HUES6 (cell line): Measurements from ENCODE around the gene MAD2L2.

ENCODE experiments used
- H3K27ac ChIP-seq: 2 replicates; pipeline ENCODE4 v1.7.0; 2013; ENCODE audit warnings: low read depth, mild to moderate bottlenecking, low read length, inconsistent platforms
- H3K27me3 ChIP-seq: 2 replicates; pipeline ENCODE4 v1.6.1; 2013; ENCODE audit warnings: low read length; ENCODE audit not compliant: control insufficient read depth, insufficient read depth
- H3K36me3 ChIP-seq: 2 replicates; pipeline ENCODE4 v1.6.1; 2013; ENCODE audit warnings: low read length; ENCODE audit not compliant: control insufficient read depth, insufficient read depth
- H3K4me1 ChIP-seq: 2 replicates; pipeline ENCODE4 v1.6.1; 2013; ENCODE audit warnings: low read length; ENCODE audit not compliant: control insufficient read depth, insufficient read depth
- H3K4me3 ChIP-seq: 2 replicates; pipeline ENCODE4 v1.5.1; 2013; ENCODE audit warnings: low read depth, low read length
- H3K9ac ChIP-seq: one replicate; pipeline ENCODE4 v1.6.1; 2013; ENCODE audit warnings: mild to moderate bottlenecking, low read length
- H3K9me3 ChIP-seq: 2 replicates; pipeline ENCODE4 v1.6.1; 2013; ENCODE audit warnings: low read depth, low read length; ENCODE audit not compliant: control insufficient read depth, insufficient read depth

The MAD2L2 gene

DNA sequence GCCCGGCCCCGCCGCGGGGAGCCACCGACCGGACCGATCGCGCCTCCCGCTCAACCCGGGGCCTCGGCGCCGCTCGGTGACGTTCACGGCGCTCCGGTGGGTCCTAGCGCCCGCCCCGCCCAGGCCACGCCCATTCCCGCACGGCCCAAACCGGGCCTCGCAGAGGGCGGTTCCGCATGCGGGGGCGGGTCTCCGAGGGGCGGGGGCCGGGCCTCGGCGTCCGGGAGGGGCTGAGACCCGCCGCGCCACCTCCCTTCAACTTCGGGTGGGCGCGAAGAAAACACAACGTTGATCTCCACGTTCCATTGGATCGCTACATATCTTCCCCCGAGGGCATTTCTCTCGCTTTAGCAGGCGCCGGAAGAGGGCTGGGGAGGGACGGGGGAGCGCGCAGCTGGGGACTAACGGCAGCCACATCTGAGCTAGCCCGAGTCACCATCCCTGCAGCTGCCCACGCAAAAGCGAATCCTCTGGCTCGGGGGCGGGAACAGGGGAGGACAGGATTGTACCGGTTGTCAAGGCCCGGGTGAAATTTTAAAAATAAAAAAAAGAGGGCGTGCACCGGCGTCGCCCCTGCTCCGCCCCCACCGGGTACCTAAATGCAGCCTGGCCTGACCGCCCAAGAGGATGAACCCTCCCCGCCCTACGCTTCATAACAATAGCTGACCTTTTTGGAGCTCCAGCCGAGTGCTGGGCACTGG is at the start of gene MAD2L2:
TSS of gene MAD2L2 (minus strand) at position 78 of the 701 bp plus-strand sequence. CDS start 547 bp downstream, outside the sequence.
- Histone ChIP-seq H3K4me3 (peak within 1 kb of the TSS; percentile 82), H3K4me1 (peaks cover 43% of the 10 kb centered on the region), H3K36me3 (peaks cover 34% of the 10 kb centered on the region), H3K27me3 (no peaks in the 10 kb centered on the region), H3K9me3 (no peaks in the 10 kb centered on the region), H3K27ac (peak within 1 kb of the TSS; percentile 90), H3K9ac (peak within 1 kb of the TSS; percentile 95)

DNA sequence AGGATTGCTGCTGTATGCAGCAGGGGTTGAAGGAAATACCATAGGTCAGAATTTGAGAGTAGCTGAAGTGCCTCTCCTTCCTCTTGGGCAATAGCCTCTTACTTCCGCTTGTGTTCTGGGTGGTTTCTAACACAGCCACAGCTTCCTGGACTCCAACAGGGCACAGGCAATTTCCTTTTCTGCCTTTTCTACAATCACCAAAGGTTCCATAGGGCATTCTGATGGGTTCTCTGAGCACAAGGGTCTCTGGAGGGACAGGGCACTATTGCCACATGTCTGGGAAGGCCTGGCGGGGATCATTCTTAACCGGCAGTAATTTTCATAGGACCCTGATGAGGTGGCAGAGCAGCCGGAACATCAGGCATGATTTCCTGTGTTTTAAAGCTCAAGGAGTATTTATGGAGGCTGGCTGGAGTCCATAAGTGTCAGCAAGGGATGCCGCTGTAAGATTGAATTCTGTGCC is 49.5 kb upstream of the MAD2L2 start:
- no peak overlapping the region for H3K4me3 ChIP-seq
- H3K9me3 ChIP-seq: no peaks in the 10 kb centered on the region
- no peaks in the 10 kb centered on the region for H3K36me3 ChIP-seq
- no peak overlapping the region for H3K9ac ChIP-seq
- H3K27me3 ChIP-seq: no peaks in the 10 kb centered on the region
- H3K27ac ChIP-seq: no peak overlapping the region
- peaks cover 38% of the 10 kb centered on the region for H3K4me1 ChIP-seq

DNA sequence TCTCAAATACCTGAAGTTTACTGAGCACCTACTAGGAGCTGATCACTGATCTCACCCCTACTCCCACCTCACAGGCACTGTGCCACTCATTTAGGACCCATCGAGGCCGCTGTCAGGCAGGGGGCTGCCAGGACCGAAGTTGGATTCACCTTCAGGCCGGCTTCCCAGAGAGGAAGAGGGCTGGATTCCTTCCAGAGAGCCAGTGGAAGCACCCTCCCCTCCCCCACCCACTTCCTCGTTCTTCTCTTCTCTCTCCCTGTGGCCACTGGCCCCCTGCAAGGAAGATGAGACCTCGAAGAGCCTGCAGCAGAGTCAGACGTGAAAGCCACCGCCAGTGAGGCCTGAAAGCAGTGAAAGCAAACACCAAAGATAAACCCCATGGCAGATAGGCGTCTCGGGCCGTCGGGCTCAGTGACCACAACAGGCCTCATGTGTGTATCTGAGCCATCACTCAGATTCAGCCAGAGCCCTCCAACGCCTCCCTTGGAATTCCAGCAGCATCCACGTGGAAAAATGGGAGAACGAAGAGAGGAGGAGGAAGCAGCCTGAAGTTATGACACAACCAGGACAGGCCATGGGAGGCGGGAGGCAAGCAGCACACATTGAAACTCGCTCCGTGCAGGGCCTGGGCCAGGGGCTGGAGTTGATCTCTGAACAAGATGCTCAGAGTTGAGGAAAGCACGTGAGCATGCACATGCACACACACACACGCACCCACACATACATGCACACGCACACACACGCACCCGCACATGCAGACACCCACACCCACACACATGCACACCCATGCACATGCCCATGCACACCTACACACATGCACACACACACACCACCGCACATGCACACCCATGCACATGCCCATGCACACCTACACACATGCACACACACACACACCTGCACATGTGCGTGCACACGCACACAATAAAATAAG is 48.8 kb upstream of the MAD2L2 start:
- Histone ChIP-seq H3K4me1 (peaks cover 38% of the 10 kb centered on the region), H3K27ac (no peak overlapping the region), H3K27me3 (no peaks in the 10 kb centered on the region), H3K9ac (peak overlapping the region; percentile 8), H3K36me3 (no peaks in the 10 kb centered on the region), H3K4me3 (no peak overlapping the region), H3K9me3 (no peaks in the 10 kb centered on the region)

DNA sequence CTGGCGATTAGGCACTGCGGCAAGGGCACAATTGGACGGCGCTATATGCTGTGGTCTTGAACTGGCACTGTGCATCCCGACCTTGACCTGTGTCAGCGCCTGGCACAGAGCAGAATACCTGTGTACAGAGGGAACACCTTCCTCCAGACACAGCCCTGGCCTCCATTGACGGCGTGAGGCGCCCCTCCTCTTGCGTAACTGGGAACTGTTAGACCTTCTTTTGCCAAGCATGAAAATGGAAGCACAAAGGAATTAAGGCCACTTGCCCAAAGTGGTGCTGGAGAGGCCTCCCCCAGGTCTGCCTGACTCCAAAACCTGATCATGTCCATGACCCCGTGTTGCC is 48.2 kb upstream of the MAD2L2 start:
- Histone ChIP-seq H3K27ac (no peak overlapping the region), H3K4me1 (peaks cover 38% of the 10 kb centered on the region), H3K9ac (no peak overlapping the region), H3K27me3 (no peaks in the 10 kb centered on the region), H3K36me3 (no peaks in the 10 kb centered on the region), H3K9me3 (no peaks in the 10 kb centered on the region), H3K4me3 (no peak overlapping the region)

DNA sequence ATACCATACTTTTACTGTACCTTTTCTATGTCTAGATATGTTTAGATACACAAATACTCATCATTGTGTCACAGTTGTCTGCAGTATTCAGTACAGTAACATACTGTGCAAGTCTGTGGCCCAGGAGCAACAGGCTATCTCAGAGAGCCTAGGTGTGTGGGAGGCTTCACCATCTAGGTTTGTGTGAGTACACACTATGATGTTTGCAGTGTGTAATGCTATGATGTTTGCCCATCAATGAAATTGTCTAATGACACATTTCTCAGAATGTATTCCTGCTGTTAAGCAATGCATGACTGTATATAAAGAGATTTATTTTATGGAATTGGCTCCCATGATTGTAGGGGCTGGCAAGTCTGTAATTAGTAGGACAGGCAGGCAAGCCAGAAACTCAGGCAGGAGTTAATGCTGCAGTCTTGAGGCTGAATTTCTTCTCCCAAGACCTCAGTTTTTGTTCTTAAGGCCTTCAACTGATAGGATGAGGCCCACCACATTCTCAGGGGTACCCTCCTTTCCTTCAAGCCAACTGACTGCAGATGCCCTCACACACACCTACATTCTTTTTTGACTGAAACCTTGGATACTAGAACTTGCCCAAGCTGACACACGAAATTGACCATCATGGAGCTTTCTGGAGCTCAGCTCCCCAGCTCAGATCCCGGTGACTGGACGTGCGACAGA is 47.3 kb upstream of the MAD2L2 start:
- H3K9me3 ChIP-seq: no peaks in the 10 kb centered on the region
- H3K27me3 ChIP-seq: no peaks in the 10 kb centered on the region
- no peak overlapping the region for H3K9ac ChIP-seq
- no peak overlapping the region for H3K27ac ChIP-seq
- no peaks in the 10 kb centered on the region for H3K36me3 ChIP-seq
- no peak overlapping the region for H3K4me3 ChIP-seq
- peaks cover 38% of the 10 kb centered on the region for H3K4me1 ChIP-seq

DNA sequence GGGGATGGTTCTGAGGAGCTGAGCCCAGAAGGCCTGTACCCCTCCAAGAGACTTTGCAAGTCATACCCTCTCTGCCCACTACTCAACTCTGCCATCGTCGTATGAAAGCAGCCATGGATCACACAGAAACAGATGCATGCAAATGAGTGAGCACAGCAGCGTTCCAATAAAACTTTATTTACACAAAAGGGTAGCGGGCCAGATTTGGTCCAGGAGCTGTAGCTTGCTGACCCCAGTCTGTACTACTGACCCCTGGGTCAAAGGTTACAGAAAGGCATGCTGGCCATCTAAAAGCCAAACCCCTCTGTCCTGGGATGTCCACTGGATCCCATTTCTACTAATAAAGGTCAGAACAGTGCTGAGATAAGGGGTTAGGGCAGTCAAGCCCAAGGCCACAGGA is 46.2 kb upstream of the MAD2L2 start:
- H3K4me1 ChIP-seq: peaks cover 38% of the 10 kb centered on the region
- H3K9me3 ChIP-seq: no peaks in the 10 kb centered on the region
- H3K27ac ChIP-seq: no peak overlapping the region
- H3K4me3 ChIP-seq: no peak overlapping the region
- H3K36me3 ChIP-seq: no peaks in the 10 kb centered on the region
- no peak overlapping the region for H3K9ac ChIP-seq
- no peaks in the 10 kb centered on the region for H3K27me3 ChIP-seq

DNA sequence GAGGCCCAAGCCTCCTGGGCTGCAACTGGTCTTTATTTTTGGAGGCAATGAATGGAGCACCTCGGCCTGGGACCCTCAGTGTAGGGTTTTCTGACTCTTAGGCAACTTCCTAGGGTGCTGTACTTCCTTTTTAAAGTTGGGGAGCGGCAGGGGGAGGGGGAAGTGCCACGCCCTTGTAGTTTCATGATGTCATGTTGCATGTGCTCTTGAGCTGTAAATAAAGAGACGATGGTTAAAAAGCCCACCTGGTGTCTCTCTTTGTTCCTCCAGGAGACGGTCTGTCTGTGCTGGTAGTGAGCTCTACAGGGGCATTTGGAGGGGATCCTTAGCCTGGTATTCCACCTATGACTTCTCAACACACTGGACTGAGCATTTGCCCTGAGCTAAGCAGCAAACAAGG is 44.7 kb upstream of the MAD2L2 start:
- Histone ChIP-seq H3K27me3 (no peaks in the 10 kb centered on the region), H3K27ac (no peak overlapping the region), H3K9me3 (no peaks in the 10 kb centered on the region), H3K4me1 (peaks cover 31% of the 10 kb centered on the region), H3K9ac (no peak overlapping the region), H3K4me3 (no peak overlapping the region), H3K36me3 (peaks cover 6% of the 10 kb centered on the region)

DNA sequence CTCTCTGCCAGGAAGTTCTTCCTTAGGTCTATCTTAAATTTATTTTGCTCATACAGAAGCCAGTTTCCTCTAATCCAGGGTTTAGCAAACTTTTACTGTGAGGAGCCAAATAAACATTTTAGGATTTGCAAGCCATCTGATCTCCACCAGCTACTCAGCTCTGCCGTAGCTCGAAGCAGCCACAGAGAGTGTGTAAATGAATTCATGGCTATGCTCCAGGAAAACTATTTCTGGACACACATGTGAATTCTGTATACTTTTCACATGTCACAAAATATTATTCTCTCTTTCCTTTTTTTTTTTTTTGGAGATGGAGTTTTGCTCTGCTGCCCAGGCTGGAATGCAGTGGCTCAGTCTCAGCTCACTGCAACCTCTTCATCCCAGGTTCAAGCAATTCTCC is 41.6 kb upstream of the MAD2L2 start:
- Histone ChIP-seq H3K9ac (no peak overlapping the region), H3K27ac (no peak overlapping the region), H3K9me3 (no peaks in the 10 kb centered on the region), H3K4me3 (no peak overlapping the region), H3K27me3 (no peaks in the 10 kb centered on the region), H3K4me1 (peaks cover 20% of the 10 kb centered on the region), H3K36me3 (peaks cover 10% of the 10 kb centered on the region)

DNA sequence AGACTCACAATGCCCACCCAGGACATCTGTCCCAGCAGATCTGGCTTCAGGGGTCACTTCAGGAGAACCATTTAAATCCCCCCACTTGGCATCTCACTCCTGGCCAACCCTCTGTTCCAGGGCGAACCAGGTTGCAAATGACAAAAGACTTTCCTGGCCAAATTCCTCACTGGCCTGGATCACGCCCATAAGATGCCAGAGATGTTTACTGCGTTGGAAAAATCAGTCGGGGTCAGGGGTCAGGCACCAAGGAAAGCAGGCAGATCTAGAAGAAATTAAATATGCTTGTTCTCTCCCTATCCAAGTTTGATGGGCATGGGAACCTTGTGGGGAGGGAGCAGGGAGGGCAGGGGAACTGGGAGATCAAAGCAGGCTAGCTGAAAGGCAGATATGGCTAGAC is 40.4 kb upstream of the MAD2L2 start:
- Histone ChIP-seq H3K4me1 (peaks cover 16% of the 10 kb centered on the region), H3K9ac (no peak overlapping the region), H3K9me3 (no peaks in the 10 kb centered on the region), H3K36me3 (peaks cover 10% of the 10 kb centered on the region), H3K27me3 (no peaks in the 10 kb centered on the region), H3K27ac (no peak overlapping the region), H3K4me3 (no peak overlapping the region)

DNA sequence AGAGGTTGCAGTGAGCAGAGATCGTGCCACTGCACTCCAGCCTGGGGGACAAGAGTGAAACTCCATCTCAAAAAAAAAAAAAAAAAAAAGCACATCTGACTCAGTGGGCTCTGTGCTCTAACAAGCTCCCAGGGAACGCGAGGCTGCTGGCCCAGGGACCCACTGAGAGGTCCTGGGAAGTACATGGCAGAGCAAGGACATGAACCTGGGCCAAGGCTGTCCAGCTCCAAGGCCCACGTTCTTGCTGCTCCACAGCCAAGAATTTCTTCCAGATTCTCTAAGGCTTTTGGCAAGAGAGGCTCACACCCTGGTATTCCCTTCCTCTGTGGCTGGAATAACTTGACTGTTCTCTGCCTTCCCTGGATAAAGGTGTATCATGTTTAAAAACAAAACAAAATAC is 39.6 kb upstream of the MAD2L2 start:
- Histone ChIP-seq H3K9ac (no peak overlapping the region), H3K27ac (no peak overlapping the region), H3K4me1 (peaks cover 10% of the 10 kb centered on the region), H3K4me3 (no peak overlapping the region), H3K27me3 (no peaks in the 10 kb centered on the region), H3K36me3 (peaks cover 13% of the 10 kb centered on the region), H3K9me3 (no peaks in the 10 kb centered on the region)

DNA sequence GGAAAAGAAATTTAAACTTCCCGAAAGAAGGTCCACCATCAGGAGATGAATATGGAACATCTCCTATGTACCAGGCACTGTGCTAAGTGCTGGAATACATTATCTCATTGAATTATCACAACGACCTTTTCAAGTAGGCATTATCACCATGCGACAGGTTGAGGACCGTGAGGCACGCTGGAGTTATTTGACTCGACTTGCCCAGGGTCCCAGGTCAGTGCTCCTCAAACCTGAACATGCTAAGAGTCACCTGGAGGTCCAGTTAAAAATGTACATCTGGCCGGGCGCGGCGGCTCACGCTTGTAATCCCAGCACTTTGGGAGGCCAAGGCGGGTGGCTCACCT is 39.1 kb upstream of the MAD2L2 start:
- no peaks in the 10 kb centered on the region for H3K27me3 ChIP-seq
- H3K36me3 ChIP-seq: peaks cover 17% of the 10 kb centered on the region
- no peak overlapping the region for H3K4me3 ChIP-seq
- H3K27ac ChIP-seq: no peak overlapping the region
- H3K4me1 ChIP-seq: peaks cover 6% of the 10 kb centered on the region
- H3K9ac ChIP-seq: no peak overlapping the region
- H3K9me3 ChIP-seq: no peaks in the 10 kb centered on the region
